Left kidney (tissue), 2 donors: ENCODE data around the gene ARID1B. TPM values are rescaled to one million over a fixed set of nuclear protein-coding genes. Genes with fewer than 3 reads are reported as not detected.

Experiments used
- DNase-seq: peaks from one replicate; pipeline ENCODE4 v3.0.0-alpha.2; 2013
- polyA plus RNA-seq: library from polyadenylated mRNA; unstranded; fragments of 120-200 nt; gene quantifications from one replicate; pipeline ENCODE4 v1.2.1, GENCODE V29; 2013; ENCODE audit not compliant: insufficient read length

ARID1B gene
- polyA plus RNA-seq, 1 donor: 87.7 TPM

- DNase-seq: no peak
Measured at GRCh38 chr6:156790711-156791319, 13.6 kb downstream of the ARID1B start.

- DNase-seq: no peak
Measured at GRCh38 chr6:156791320-156791850, 14.2 kb downstream of the ARID1B start.

DNA sequence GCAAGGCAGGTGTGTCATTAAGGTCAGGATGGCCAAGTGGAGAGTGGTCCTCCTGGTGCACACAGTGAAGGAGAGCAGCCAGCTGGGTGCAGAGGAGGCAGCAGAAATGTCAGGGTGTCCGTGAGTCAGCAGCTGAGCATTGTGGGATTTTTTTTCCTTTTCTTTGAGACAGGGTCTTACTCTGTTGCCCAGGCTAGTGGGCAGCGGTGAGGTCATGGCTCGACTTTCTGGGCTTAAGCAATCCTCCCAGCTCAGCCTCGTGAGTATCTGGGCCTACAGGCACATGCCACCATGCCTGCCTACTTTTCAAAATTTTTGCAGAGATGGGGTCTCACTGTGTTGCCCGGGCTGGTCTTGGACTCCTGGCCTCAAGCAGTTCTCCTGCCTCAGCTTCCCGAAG lies 16.0 kb downstream of the ARID1B start:
- DNase-seq: no peak

- DNase-seq: no peak
Measured at GRCh38 chr6:156794546-156795354, 17.6 kb downstream of the ARID1B start.

DNA sequence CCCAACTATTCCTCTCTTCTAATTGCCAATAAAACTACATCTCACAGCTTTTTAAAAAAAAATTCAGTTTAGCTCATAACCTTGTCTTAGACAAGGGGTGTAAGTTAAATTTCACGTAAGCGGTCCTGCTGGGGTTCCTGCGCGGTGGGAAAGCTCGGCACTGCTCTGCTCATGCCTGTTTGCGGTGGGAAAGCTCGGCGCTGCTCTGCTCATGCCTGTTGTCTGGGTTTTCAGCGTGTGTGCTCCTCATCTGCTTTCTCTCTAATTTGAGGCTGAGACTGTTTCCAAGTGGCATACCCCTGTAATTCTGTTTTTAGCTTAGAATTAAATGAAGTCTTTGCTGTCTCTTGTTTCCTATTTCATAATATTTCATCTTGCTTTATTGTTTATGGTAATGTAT lies 18.6 kb downstream of the ARID1B start:
- DNase-seq: no peak

GRCh38 chr6:156796627-156797026 lies 19.4 kb downstream of the ARID1B start:
- no peak for DNase-seq

DNA sequence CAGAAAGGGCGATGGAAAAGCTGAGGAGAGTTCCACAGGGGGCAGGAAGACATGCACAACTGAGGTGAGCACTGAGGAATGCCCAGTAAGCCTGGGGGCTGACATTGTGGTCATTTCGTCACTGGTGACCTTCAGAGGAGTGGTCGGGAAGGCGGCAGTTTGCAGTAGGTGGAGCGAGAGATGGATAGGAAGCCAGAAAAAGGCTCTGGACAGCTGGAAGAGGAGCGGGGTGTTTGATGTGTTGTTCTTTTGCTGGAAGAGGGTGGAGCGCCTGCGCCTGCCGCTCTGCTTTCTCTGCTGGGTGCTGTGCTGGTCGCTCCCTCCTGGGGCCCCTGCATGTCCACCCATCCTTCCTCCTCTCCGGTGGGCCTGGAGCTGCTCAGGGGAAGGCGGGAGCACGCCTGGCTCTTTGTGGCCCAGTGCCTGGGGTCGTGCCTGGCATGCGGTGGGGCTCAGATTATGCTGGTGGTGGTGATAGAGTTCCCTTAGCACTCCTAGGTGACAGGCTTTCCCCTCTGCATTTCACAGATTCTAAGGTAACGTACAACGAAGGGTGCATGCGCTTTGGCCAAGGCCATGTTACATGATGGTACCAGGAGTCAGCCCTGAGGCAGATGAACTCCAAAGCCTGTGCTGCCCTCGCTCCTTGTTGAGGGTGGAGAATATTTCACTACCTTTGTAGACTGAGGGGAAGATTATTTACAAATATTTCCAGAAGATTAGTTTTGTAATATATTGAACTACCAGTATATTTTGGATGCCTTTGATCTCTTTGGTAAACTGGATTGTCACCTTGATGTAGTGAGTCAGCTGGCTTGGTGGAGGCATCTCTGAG lies 20.9 kb downstream of the ARID1B start:
- DNase-seq: no peak

GRCh38 chr6:156801712-156802111 lies 24.5 kb downstream of the ARID1B start:
- DNase-seq: no peak

DNA sequence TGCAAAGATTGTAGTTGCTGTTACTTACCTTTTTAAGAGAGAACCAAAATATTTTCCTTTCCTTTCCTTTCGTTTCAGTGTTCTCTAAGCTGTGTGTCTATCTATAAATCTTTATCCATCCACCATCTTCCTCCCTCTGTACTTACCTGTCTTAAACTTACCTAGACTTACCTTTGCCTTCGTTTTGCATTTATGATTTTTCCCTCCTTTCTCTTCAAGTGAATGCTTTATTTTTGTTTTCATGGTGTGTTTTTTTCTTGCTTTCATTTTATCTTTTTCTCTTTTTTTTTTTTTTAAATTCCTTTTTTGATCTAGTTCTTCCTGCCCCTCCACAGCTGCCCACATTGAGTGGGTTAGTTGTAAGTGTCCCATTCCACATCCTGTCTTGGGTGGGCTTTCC lies 26.2 kb downstream of the ARID1B start:
- no peak for DNase-seq

DNA sequence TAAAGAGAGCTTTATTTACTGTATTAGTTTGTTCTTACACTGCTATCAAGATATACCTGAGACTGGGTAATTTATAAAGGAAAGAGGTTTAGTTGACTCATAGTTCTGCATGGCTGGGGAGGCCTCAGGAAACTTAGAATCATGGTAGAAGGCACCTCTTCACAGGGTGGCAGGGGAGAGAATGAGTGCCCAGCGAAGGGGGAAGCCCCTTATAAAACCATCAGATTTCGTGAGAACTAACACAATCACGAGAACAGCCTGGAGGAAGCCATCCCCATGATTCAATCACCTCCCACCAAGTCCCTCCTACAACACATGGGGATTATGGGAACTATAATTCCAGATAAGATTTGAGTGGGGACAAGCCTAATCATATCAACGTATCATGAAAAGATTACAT lies 27.2 kb downstream of the ARID1B start:
- DNase-seq: no peak

- no peak for DNase-seq
Measured at GRCh38 chr6:156806155-156806554, 29.0 kb downstream of the ARID1B start.

DNA sequence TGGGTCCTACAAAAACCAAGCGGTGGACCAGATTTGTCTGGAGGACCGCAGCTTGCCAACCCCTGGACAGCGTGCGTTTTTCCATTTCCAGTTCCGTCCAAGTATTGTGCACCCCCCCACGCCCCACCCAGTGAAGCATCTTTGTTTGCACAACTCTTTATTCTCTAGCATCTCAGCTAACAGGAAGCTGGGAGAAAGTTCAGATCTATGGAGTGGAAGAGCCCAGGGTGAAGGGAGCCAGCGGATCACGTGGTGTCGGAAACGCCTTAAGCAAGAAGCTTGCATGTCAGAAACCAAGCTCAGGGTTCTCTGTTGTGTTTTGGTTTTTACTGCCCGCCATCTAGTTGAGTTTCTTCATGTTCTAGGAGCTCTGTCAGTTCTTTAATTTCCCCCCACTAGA lies 29.9 kb downstream of the ARID1B start:
- DNase-seq: no peak

DNA sequence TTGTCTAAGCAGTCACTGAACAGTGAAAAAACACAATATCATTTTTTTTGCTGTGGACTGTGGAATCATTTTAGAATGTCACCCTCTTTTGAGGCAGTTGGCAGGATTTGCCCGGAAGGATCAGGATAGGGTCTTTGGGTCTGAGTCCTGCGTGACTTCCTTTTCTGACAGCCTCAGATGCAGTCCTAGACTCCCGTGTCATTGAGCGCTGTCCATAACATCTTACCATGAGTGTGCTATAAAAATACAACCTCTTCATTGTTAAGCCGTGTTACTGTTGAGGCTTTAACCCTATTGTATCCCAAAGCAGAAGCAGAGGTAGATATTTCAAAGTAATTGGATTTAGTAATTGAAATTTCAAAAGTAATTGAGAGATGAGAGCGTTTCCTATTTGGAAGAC lies 30.6 kb downstream of the ARID1B start:
- no peak for DNase-seq

- no peak for DNase-seq
Measured at GRCh38 chr6:156808287-156808686, 31.1 kb downstream of the ARID1B start.

DNA sequence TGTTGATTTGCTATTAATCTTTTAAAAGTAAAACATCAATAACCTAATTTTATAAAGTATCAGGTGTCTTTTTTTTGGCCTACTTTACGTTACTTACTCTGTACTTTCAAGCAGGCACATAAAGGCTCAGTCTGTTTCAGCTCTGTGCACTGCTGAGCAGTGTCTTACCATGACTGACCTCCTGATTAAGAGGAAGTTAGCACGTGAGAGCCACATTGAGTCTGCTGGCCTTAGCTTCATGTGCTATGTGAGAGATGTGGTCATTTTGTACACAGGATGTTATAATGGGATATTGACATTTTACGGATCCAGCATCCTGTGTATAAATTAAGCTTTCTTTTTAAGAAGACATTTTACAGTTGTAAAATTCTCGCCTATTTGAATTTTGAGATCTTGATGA lies 31.9 kb downstream of the ARID1B start:
- DNase-seq: no peak

DNA sequence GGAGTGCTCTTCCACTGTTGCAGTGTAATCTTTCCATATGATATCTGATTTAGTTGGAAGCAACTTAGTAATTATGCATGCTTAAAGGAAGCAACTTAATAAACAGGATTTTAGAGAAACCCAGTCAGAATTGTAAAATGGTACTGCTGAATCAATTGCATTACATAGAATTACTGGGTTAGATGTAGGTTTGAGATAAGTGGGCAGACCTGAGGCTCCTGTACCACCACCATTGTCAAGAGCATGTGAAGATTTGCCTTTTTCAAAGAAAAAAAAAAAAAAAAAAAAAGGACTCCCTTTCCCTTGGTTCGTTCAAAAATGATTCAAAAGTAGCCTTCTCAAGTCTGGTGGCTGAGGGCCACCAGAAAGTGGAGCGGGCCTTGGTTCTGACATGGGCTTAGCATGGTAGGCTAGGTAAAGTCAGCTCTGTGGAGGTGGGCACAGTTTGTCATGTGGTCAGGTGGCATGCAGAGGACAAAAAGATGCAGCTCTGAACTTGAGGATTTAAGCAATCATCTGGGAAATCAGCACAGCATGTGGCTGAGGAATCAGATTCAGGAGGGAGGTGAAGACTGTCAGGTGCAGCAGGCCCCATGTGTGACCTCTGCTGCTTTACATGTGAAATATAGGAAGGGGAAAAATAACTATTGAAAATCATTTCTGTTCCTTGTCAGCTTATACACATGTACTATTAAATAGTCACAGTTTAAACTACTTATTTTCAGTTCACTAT lies 32.4 kb downstream of the ARID1B start:
- no peak for DNase-seq

- DNase-seq: no peak
Measured at GRCh38 chr6:156814036-156814581, 36.9 kb downstream of the ARID1B start.

- no peak for DNase-seq
Measured at GRCh38 chr6:156816505-156816904, 39.3 kb downstream of the ARID1B start.

- no peak for DNase-seq
Measured at GRCh38 chr6:156820089-156820798, 43.1 kb downstream of the ARID1B start.

GRCh38 chr6:156821707-156822106 lies 44.5 kb downstream of the ARID1B start:
- no peak for DNase-seq

- DNase-seq: no peak
Measured at GRCh38 chr6:156822747-156823206, 45.6 kb downstream of the ARID1B start.
